ENCODE data around the gene DGKQ. TPM values are rescaled to one million over a fixed set of nuclear protein-coding genes. Genes with fewer than 3 reads are reported as not detected.

The DGKQ gene
- total and polyA plus RNA-seq, 2 of the 13 experiments (the other 11 are each of a cell fraction or from before 2014, with no cell fraction given), result 4.5 to 7.2 TPM

DNA sequence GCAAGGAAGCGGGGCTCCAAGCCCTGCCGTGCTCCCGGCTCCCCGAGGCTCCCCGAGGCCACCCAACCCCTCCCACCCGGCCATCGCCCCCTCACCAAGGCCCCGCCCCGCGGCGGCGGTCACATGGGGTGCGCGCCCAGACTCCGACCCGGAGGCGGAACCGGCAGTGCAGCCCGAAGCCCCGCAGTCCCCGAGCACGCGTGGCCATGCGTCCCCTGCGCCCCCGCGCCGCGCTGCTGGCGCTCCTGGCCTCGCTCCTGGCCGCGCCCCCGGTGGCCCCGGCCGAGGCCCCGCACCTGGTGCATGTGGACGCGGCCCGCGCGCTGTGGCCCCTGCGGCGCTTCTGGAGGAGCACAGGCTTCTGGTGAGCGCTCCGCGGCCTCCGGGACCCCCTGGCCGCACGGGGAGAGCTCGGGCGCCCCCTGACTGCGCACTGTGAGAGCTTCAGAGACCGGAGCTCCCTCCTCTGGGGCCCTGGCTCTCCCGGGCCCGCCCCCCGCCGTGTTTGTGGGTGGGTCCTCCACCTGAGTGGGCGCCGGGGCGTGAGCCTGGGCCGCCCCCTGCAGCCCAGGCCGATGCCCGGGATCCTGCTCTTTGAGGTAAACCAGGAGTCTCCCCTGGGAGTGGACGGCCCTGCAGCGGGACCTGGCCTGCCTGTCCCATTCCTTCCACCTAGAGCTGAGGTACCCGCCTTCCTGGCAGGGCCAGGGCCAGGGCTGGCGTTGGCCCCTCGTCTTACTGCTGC, 13.7 kb upstream of the DGKQ start, which contains the start of gene IDUA (continued):
- TF ChIP-seq, protein P1, sequence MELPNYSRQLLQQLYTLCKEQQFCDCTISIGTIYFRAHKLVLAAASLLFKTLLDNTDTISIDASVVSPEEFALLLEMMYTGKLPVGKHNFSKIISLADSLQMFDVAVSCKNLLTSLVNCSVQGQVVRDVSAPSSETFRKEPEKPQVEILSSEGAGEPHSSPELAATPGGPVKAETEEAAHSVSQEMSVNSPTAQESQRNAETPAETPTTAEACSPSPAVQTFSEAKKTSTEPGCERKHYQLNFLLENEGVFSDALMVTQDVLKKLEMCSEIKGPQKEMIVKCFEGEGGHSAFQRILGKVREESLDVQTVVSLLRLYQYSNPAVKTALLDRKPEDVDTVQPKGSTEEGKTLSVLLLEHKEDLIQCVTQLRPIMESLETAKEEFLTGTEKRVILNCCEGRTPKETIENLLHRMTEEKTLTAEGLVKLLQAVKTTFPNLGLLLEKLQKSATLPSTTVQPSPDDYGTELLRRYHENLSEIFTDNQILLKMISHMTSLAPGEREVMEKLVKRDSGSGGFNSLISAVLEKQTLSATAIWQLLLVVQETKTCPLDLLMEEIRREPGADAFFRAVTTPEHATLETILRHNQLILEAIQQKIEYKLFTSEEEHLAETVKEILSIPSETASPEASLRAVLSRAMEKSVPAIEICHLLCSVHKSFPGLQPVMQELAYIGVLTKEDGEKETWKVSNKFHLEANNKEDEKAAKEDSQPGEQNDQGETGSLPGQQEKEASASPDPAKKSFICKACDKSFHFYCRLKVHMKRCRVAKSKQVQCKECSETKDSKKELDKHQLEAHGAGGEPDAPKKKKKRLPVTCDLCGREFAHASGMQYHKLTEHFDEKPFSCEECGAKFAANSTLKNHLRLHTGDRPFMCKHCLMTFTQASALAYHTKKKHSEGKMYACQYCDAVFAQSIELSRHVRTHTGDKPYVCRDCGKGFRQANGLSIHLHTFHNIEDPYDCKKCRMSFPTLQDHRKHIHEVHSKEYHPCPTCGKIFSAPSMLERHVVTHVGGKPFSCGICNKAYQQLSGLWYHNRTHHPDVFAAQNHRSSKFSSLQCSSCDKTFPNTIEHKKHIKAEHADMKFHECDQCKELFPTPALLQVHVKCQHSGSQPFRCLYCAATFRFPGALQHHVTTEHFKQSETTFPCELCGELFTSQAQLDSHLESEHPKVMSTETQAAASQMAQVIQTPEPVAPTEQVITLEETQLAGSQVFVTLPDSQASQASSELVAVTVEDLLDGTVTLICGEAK (IDR thresholded peaks at IDR 0.05), result no peak
- TF ChIP-seq, protein P1 (CRISPR knock-in tag; IDR thresholded peaks at IDR 0.05), result no peak; the same call in 1 of the 2 replicates
- TF ChIP-seq KDM3A (CRISPR knock-in tag; IDR thresholded peaks at IDR 0.05; ENCODE audit: low read depth) (0 out of 2 replicates have a peak, but pooled peaks have one; percentile 16), SALL1 (CRISPR knock-in tag; IDR thresholded peaks at IDR 0.05) (peak; percentile 57; the same call in 1 of the 2 replicates), ZNF543 (CRISPR knock-in tag; IDR thresholded peaks at IDR 0.05) (peak; percentile 72; the same call in 1 of the 2 replicates), ONECUT2 (CRISPR knock-in tag; IDR thresholded peaks at IDR 0.05) (no peak), ZNF335 (CRISPR knock-in tag; IDR thresholded peaks at IDR 0.05) (no peak), ZNF780A (CRISPR knock-in tag; IDR thresholded peaks at IDR 0.05) (no peak), HNRNPH1 (optimal IDR thresholded peaks at IDR 0.05; ENCODE audit: low read depth, low read length) (no peak), SMARCC2 (IDR thresholded peaks at IDR 0.05) (no peak), ZFP37 (CRISPR knock-in tag; IDR thresholded peaks at IDR 0.05; ENCODE audit: borderline replicate concordance) (no peak), ZNF44 (CRISPR knock-in tag; IDR thresholded peaks at IDR 0.05) (no peak), MAZ (IDR thresholded peaks at IDR 0.05; ENCODE audit: borderline replicate concordance, low read depth, low read length) (peak; percentile 51; the same call in 1 of the 2 replicates), MAZ (CRISPR knock-in tag; IDR thresholded peaks at IDR 0.05; ENCODE audit: low read depth) (peak; percentile 91), KLF15 (CRISPR knock-in tag; IDR thresholded peaks at IDR 0.05; ENCODE audit: borderline replicate concordance) (peak; percentile 85; the same call in 1 of the 2 replicates), ZNF567 (CRISPR knock-in tag; IDR thresholded peaks at IDR 0.05; ENCODE audit: borderline replicate concordance) (no peak)
- TF ChIP-seq, protein P2, sequence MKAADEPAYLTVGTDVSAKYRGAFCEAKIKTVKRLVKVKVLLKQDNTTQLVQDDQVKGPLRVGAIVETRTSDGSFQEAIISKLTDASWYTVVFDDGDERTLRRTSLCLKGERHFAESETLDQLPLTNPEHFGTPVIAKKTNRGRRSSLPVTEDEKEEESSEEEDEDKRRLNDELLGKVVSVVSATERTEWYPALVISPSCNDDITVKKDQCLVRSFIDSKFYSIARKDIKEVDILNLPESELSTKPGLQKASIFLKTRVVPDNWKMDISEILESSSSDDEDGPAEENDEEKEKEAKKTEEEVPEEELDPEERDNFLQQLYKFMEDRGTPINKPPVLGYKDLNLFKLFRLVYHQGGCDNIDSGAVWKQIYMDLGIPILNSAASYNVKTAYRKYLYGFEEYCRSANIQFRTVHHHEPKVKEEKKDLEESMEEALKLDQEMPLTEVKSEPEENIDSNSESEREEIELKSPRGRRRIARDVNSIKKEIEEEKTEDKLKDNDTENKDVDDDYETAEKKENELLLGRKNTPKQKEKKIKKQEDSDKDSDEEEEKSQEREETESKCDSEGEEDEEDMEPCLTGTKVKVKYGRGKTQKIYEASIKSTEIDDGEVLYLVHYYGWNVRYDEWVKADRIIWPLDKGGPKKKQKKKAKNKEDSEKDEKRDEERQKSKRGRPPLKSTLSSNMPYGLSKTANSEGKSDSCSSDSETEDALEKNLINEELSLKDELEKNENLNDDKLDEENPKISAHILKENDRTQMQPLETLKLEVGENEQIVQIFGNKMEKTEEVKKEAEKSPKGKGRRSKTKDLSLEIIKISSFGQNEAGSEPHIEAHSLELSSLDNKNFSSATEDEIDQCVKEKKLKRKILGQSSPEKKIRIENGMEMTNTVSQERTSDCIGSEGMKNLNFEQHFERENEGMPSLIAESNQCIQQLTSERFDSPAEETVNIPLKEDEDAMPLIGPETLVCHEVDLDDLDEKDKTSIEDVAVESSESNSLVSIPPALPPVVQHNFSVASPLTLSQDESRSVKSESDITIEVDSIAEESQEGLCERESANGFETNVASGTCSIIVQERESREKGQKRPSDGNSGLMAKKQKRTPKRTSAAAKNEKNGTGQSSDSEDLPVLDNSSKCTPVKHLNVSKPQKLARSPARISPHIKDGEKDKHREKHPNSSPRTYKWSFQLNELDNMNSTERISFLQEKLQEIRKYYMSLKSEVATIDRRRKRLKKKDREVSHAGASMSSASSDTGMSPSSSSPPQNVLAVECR (CRISPR knock-in tag; IDR thresholded peaks at IDR 0.05; ENCODE audit: borderline replicate concordance), result peak; percentile 49; the same call in 1 of the 2 replicates
